ENCODE results near the gene MACROD2.
"Not testable (repeated sequence)": the region's sequence is repeated elsewhere in the genome, so short reads cannot be mapped to it uniquely, and the experiment has no call there.

The MACROD2 gene

GRCh38 chr20:13995086-13995665 is at the start of gene MACROD2:
TSS of gene MACROD2 (plus strand) at chr20:13995516.
- DNase-seq, result peak; percentile 12 to 23

- no peak for DNase-seq
Observed at GRCh38 chr20:13947719-13948118, 47.6 kb upstream of the MACROD2 start.

GRCh38 chr20:13953227-13953626 is 42.1 kb upstream of the MACROD2 start:
- DNase-seq, result no peak

- no peak for DNase-seq
Observed at GRCh38 chr20:13960119-13960518, 35.2 kb upstream of the MACROD2 start.

GRCh38 chr20:13960525-13960924 is 34.8 kb upstream of the MACROD2 start:
- no peak for DNase-seq

- DNase-seq, result no peak
Observed at GRCh38 chr20:13984211-13984610, 11.1 kb upstream of the MACROD2 start.

- no peak for DNase-seq
Observed at GRCh38 chr20:13990465-13990864, 4.9 kb upstream of the MACROD2 start, which contains the start of gene SEL1L2. TSS of gene SEL1L2 (minus strand) at chr20:13990614. CDS start at chr20:13990534, 80 bp downstream.

GRCh38 chr20:13991311-13991710 is 4.0 kb upstream of the MACROD2 start:
- DNase-seq, result no peak

GRCh38 chr20:13991955-13992354 is 3.4 kb upstream of the MACROD2 start:
- not testable (repeated sequence) for DNase-seq

- no peak for DNase-seq
Observed at GRCh38 chr20:13995841-13996240, 525 bp downstream of the MACROD2 start.

GRCh38 chr20:13996265-13996664 is 949 bp downstream of the MACROD2 start:
- no peak for DNase-seq

- no peak for DNase-seq
Observed at GRCh38 chr20:14000917-14001316, 5.6 kb downstream of the MACROD2 start.

GRCh38 chr20:14005996-14006395 is 10.7 kb downstream of the MACROD2 start:
- DNase-seq, result no peak

- DNase-seq, result no peak
Observed at GRCh38 chr20:14009208-14009607, 13.9 kb downstream of the MACROD2 start.

GRCh38 chr20:14012671-14013070 is 17.4 kb downstream of the MACROD2 start:
- DNase-seq, result no peak

- no peak for DNase-seq
Observed at GRCh38 chr20:14030991-14031390, 35.7 kb downstream of the MACROD2 start.

GRCh38 chr20:14033310-14033709 is 38.0 kb downstream of the MACROD2 start:
- no peak for DNase-seq

GRCh38 chr20:14036567-14036966 is 41.3 kb downstream of the MACROD2 start:
- DNase-seq, result no peak

GRCh38 chr20:14044712-14045276 is 49.5 kb downstream of the MACROD2 start:
- DNase-seq, result not testable (repeated sequence)

- DNase-seq, result no peak
Observed at GRCh38 chr20:14046534-14046933, 51.2 kb downstream of the MACROD2 start.

- DNase-seq, result no peak
Observed at GRCh38 chr20:14049111-14049510, 53.8 kb downstream of the MACROD2 start.

- no peak for DNase-seq
Observed at GRCh38 chr20:14051454-14051853, 56.1 kb downstream of the MACROD2 start.

GRCh38 chr20:14055127-14055742 is 59.9 kb downstream of the MACROD2 start:
- DNase-seq, result no peak

GRCh38 chr20:14062171-14062570 is 66.9 kb downstream of the MACROD2 start:
- no peak for DNase-seq

GRCh38 chr20:14062786-14063185 is 67.5 kb downstream of the MACROD2 start:
- no peak for DNase-seq
